Fibroblast of peridontal ligament (primary cell): ENCODE results near the gene ANKRD35.
"Not testable (repeated sequence)": the region's sequence is repeated elsewhere in the genome, so short reads cannot be mapped to it uniquely, and the experiment has no call there.

ENCODE experiments used
- DNase-seq: peaks from one replicate; pipeline ENCODE4 v3.0.0-alpha.2; 2010; ENCODE audit errors: extremely low read depth

Gene ANKRD35

GRCh38 chr1:145885738-145886287 lies at the start of gene ANKRD35:
Gene ANKRD35, minus strand, starts transcription at chr1:145885866. Its CDS starts 108 bp downstream, at chr1:145885758.
- DNase-seq, result peak; percentile 32

GRCh38 chr1:145932522-145933009 lies 46.9 kb upstream of the ANKRD35 start:
- DNase-seq, result not testable (repeated sequence)

- no peak for DNase-seq
These were observed 42.4 kb upstream of the ANKRD35 start for GRCh38 chr1:145927916-145928643.

GRCh38 chr1:145927063-145927886 lies 41.6 kb upstream of the ANKRD35 start, which contains the start of gene RBM8A:
Gene RBM8A, minus strand, starts transcription at chr1:145927484. Its CDS starts 58 bp downstream, at chr1:145927426.
- DNase-seq, result peak; percentile 99

- no peak for DNase-seq
These were observed 41.0 kb upstream of the ANKRD35 start for GRCh38 chr1:145926686-145927062.

- peak; percentile 68 for DNase-seq
These were observed 36.6 kb upstream of the ANKRD35 start for GRCh38 chr1:145922266-145922665.

- DNase-seq, result not testable (repeated sequence)
These were observed 34.6 kb upstream of the ANKRD35 start for GRCh38 chr1:145920297-145920696.

GRCh38 chr1:145918992-145919939 lies 33.6 kb upstream of the ANKRD35 start:
- peak; percentile 43 for DNase-seq

- DNase-seq, result peak; percentile 85
These were observed 32.7 kb upstream of the ANKRD35 start, which contains the start of gene PEX11B for GRCh38 chr1:145918144-145918991. Gene PEX11B, minus strand, starts transcription at chr1:145918717. Its CDS starts 29 bp downstream, at chr1:145918688.

- no peak for DNase-seq
These were observed 31.9 kb upstream of the ANKRD35 start for GRCh38 chr1:145917595-145917994.

GRCh38 chr1:145916745-145917144 lies 31.1 kb upstream of the ANKRD35 start:
- no peak for DNase-seq

- no peak for DNase-seq
These were observed 26.5 kb upstream of the ANKRD35 start for GRCh38 chr1:145912128-145912641.

- peak; percentile 86 for DNase-seq
These were observed 23.0 kb upstream of the ANKRD35 start for GRCh38 chr1:145908653-145909052.

GRCh38 chr1:145906954-145907753 lies 21.5 kb upstream of the ANKRD35 start:
- no peak for DNase-seq

GRCh38 chr1:145901312-145902021 lies 15.8 kb upstream of the ANKRD35 start:
- DNase-seq, result no peak

- no peak for DNase-seq
These were observed 13.1 kb upstream of the ANKRD35 start for GRCh38 chr1:145898756-145899155.

- no peak for DNase-seq
These were observed 12.3 kb upstream of the ANKRD35 start for GRCh38 chr1:145897969-145898368.

- no peak for DNase-seq
These were observed 9.8 kb upstream of the ANKRD35 start for GRCh38 chr1:145895471-145895870.
